ENCODE measurements around the gene CDK9.
A peak's percentile ranks its signal among the peaks of the same experiment; 100 is the strongest.

CDK9 gene

GRCh38 chr9:127796225-127796813, 10.5 kb downstream of the CDK9 start:
- no peak overlapping the region for H3K27ac ChIP-seq
- TF ChIP-seq, protein P1, sequence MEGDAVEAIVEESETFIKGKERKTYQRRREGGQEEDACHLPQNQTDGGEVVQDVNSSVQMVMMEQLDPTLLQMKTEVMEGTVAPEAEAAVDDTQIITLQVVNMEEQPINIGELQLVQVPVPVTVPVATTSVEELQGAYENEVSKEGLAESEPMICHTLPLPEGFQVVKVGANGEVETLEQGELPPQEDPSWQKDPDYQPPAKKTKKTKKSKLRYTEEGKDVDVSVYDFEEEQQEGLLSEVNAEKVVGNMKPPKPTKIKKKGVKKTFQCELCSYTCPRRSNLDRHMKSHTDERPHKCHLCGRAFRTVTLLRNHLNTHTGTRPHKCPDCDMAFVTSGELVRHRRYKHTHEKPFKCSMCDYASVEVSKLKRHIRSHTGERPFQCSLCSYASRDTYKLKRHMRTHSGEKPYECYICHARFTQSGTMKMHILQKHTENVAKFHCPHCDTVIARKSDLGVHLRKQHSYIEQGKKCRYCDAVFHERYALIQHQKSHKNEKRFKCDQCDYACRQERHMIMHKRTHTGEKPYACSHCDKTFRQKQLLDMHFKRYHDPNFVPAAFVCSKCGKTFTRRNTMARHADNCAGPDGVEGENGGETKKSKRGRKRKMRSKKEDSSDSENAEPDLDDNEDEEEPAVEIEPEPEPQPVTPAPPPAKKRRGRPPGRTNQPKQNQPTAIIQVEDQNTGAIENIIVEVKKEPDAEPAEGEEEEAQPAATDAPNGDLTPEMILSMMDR (IDR thresholded peaks at IDR 0.05; ENCODE audit: low read depth, low read length, missing control alignments): no peak
- in situ Hi-C loops (cut with HindIII; ENCODE audit: low pct_ligation_motif_present, low sequenced_read_pairs): no loop called here

GRCh38 chr9:127796852-127797370, 11.1 kb downstream of the CDK9 start:
- TF ChIP-seq, protein P1 (IDR thresholded peaks at IDR 0.05; ENCODE audit: low read depth, low read length, missing control alignments): no peak

More at GRCh38 chr9:127796225-127796813, 10.5 kb downstream of the CDK9 start:
- no peaks in the 10 kb centered on the region for H3K27me3 ChIP-seq (replicated peaks)
- H3K36me3 ChIP-seq (replicated peaks): peaks cover 13% of the 10 kb centered on the region
- no peak overlapping the region for H3K4me3 ChIP-seq (ENCODE audit: low read depth, low read length)
- DNase-seq: no peak

DNA sequence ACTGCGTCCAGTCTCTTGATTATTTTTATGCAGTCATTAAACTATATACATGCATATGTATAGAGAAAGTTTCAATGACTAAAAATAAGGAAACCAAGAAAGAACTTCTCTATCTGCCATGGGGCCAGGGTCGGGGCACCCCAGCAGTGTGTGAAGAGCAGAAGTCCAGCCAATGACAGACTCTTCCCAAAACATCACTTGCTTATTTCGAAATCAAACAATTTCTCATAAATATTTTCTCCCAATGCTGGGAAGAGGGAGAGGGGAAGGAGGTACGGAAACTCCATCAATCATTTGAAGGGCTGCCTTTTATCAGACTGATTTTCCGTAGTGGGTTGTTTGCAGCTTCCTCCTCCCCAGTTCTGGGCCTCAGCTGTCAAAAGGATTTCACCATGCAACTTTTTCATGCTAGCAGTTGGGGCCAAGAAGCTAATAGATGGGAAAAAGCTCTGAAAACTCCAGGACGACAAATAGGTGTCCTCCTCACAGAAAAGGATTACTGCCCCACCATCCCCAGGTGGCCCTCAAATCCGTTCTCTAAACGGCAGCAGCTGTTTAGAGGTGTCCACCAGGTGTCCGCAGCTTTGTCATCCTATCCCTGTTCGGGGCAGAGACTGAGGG, 16.2 kb downstream of the CDK9 start:
- Histone ChIP-seq H3K36me3 (replicated peaks) (peaks cover 11% of the 10 kb centered on the region), H3K4me3 (ENCODE audit: low read depth, low read length) (peak overlapping the region; percentile 55), H3K27ac (no peak overlapping the region), H3K27me3 (replicated peaks) (no peaks in the 10 kb centered on the region)
- in situ Hi-C loops (cut with HindIII; ENCODE audit: low pct_ligation_motif_present, low sequenced_read_pairs): no loop called here
- TF ChIP-seq, protein P1 (IDR thresholded peaks at IDR 0.05; ENCODE audit: low read depth, low read length, missing control alignments): peak; percentile 16
- no peak for DNase-seq

More at GRCh38 chr9:127796852-127797370, 11.1 kb downstream of the CDK9 start:
- DNase-seq: no peak
- in situ Hi-C loops (cut with HindIII; ENCODE audit: low pct_ligation_motif_present, low sequenced_read_pairs): no loop called here
- H3K27me3 ChIP-seq (replicated peaks): no peaks in the 10 kb centered on the region
- no peak overlapping the region for H3K4me3 ChIP-seq (ENCODE audit: low read depth, low read length)
- peaks cover 10% of the 10 kb centered on the region for H3K36me3 ChIP-seq (replicated peaks)
- no peak overlapping the region for H3K27ac ChIP-seq

- Histone ChIP-seq H3K27me3 (replicated peaks) (no peaks in the 10 kb centered on the region), H3K27ac (peak within 1 kb of the TSS; percentile 83), H3K4me3 (ENCODE audit: low read depth, low read length) (peak within 1 kb of the TSS; percentile 81), H3K36me3 (replicated peaks) (peaks cover 18% of the 10 kb centered on the region)
- in situ Hi-C loops (cut with HindIII; ENCODE audit: low pct_ligation_motif_present, low sequenced_read_pairs): no loop called here
- TF ChIP-seq, protein P1 (IDR thresholded peaks at IDR 0.05; ENCODE audit: low read depth, low read length, missing control alignments): no peak
- peak; percentile 76 for DNase-seq
Observed at GRCh38 chr9:127802576-127803443, 17.0 kb downstream of the CDK9 start, which contains the start of gene FPGS. Gene FPGS (plus strand): TSS chr9:127802882. CDS start chr9:127802925, 43 bp downstream.

- Histone ChIP-seq H3K27me3 (replicated peaks) (no peaks in the 10 kb centered on the region), H3K27ac (peak overlapping the region; percentile 83), H3K4me3 (ENCODE audit: low read depth, low read length) (peak overlapping the region; percentile 81), H3K36me3 (replicated peaks) (peaks cover 25% of the 10 kb centered on the region)
- in situ Hi-C loops (cut with HindIII; ENCODE audit: low pct_ligation_motif_present, low sequenced_read_pairs): no loop called here
- DNase-seq: no peak
- TF ChIP-seq, protein P1 (IDR thresholded peaks at IDR 0.05; ENCODE audit: low read depth, low read length, missing control alignments): no peak
Observed at GRCh38 chr9:127803507-127804352, 17.9 kb downstream of the CDK9 start.
